ENCODE measurements around the gene KCNV2. TPM values are rescaled to one million over a fixed set of nuclear protein-coding genes. Genes with fewer than 3 reads are reported as not detected.

The KCNV2 gene
- total RNA-seq, 1 donor from 2014 or later, result not detected

GRCh38 chr9:2729003-2729402, 11.7 kb downstream of the KCNV2 start:
- H3K9me3 ChIP-seq (ENCODE audit: low read depth), result no peaks in the 10 kb centered on the region
- H3K4me1 Mint-ChIP-seq, result peaks cover 14% of the 10 kb centered on the region

GRCh38 chr9:2729721-2730120, 12.4 kb downstream of the KCNV2 start:
- Mint-ChIP-seq H3K36me3 (peaks cover 4% of the 10 kb centered on the region), H3K4me3 (no peak overlapping the region), H3K4me1 (peaks cover 14% of the 10 kb centered on the region), H3K9me3 (no peaks in the 10 kb centered on the region), H3K27me3 (ENCODE audit: insufficient read depth, low read depth) (peaks cover 3% of the 10 kb centered on the region), H3K27ac (no peak overlapping the region)
- Histone ChIP-seq H3K9me3 (ENCODE audit: low read depth) (no peaks in the 10 kb centered on the region), H3K36me3 (no peaks in the 10 kb centered on the region), H3K4me3 (no peak overlapping the region), H3K27ac (no peak overlapping the region), H3K4me2 (no peak overlapping the region), H3K79me2 (ENCODE audit: low read depth) (no peaks in the 10 kb centered on the region), H4K20me1 (ENCODE audit: low read depth) (no peaks in the 10 kb centered on the region), H3F3A (ENCODE audit: low read depth) (no peaks in the 10 kb centered on the region), H3K9ac (no peak overlapping the region), H3K27me3 (no peaks in the 10 kb centered on the region), H2AFZ (replicated peaks) (no peak overlapping the region), H3K4me1 (peaks cover 20% of the 10 kb centered on the region)
- TF ChIP-seq CTCF (IDR thresholded peaks at IDR 0.05), result no peak
- DNase-seq (ENCODE audit: low spot score), result no peak

More at GRCh38 chr9:2729003-2729402, 11.7 kb downstream of the KCNV2 start:
- H3K36me3 ChIP-seq, result no peaks in the 10 kb centered on the region
- peaks cover 20% of the 10 kb centered on the region for H3K4me1 ChIP-seq
- no peaks in the 10 kb centered on the region for H4K20me1 ChIP-seq (ENCODE audit: low read depth)
- Mint-ChIP-seq H3K9me3 (no peaks in the 10 kb centered on the region), H3K27me3 (ENCODE audit: insufficient read depth, low read depth) (peaks cover 3% of the 10 kb centered on the region), H3K27ac (no peak overlapping the region), H3K4me3 (no peak overlapping the region), H3K36me3 (no peaks in the 10 kb centered on the region)
- H3K27ac ChIP-seq, result no peak overlapping the region
- H2AFZ ChIP-seq (replicated peaks), result no peak overlapping the region
- H3K27me3 ChIP-seq, result no peaks in the 10 kb centered on the region
- no peaks in the 10 kb centered on the region for H3K79me2 ChIP-seq (ENCODE audit: low read depth)
- no peak overlapping the region for H3K4me2 ChIP-seq
- H3K9ac ChIP-seq, result no peak overlapping the region
- DNase-seq (ENCODE audit: low spot score), result no peak
- H3F3A ChIP-seq (ENCODE audit: low read depth), result no peaks in the 10 kb centered on the region
- H3K4me3 ChIP-seq, result no peak overlapping the region
- TF ChIP-seq EZH2 (IDR thresholded peaks at IDR 0.05) (no peak), CTCF (IDR thresholded peaks at IDR 0.05) (no peak), EZH2phosphoT487 (IDR thresholded peaks at IDR 0.05) (no peak)

GRCh38 chr9:2730971-2731370, 13.7 kb downstream of the KCNV2 start:
- H3K27ac ChIP-seq, result no peak overlapping the region
- H3K27ac Mint-ChIP-seq, result no peak overlapping the region

More at GRCh38 chr9:2730971-2731370, 13.7 kb downstream of the KCNV2 start:
- no peaks in the 10 kb centered on the region for H3K9me3 Mint-ChIP-seq
- H3K4me1 Mint-ChIP-seq, result peaks cover 14% of the 10 kb centered on the region
- Histone ChIP-seq H4K20me1 (ENCODE audit: low read depth) (no peaks in the 10 kb centered on the region), H3K27me3 (no peaks in the 10 kb centered on the region), H3K4me2 (no peak overlapping the region), H2AFZ (replicated peaks) (no peak overlapping the region), H3K79me2 (ENCODE audit: low read depth) (no peaks in the 10 kb centered on the region), H3K4me3 (no peak overlapping the region), H3F3A (ENCODE audit: low read depth) (no peaks in the 10 kb centered on the region), H3K36me3 (no peaks in the 10 kb centered on the region), H3K4me1 (peaks cover 20% of the 10 kb centered on the region), H3K9me3 (ENCODE audit: low read depth) (no peaks in the 10 kb centered on the region), H3K9ac (no peak overlapping the region)
- TF ChIP-seq EZH2phosphoT487 (IDR thresholded peaks at IDR 0.05) (no peak), CTCF (IDR thresholded peaks at IDR 0.05) (no peak), EZH2 (IDR thresholded peaks at IDR 0.05) (no peak)
- no peak overlapping the region for H3K4me3 Mint-ChIP-seq
- DNase-seq (ENCODE audit: low spot score), result no peak
- H3K36me3 Mint-ChIP-seq, result peaks cover 8% of the 10 kb centered on the region
- peaks cover 3% of the 10 kb centered on the region for H3K27me3 Mint-ChIP-seq (ENCODE audit: insufficient read depth, low read depth)
